Upper lobe of left lung (tissue), 4 donors: ENCODE results near the gene MAML2.

Source experiments
- EP300 ChIP-seq, 4 donors: sonication (generic); formaldehyde crosslinking; IDR thresholded peaks; one replicate each; pipeline ENCODE4 v1.5.1; 2017; ENCODE audit warnings: antibody characterized with exemption in 4 of 4, control low read depth in 2 of 4
- POLR2A ChIP-seq, 4 donors: fragments of 450-650 bp; IDR thresholded peaks; one replicate each; pipeline ENCODE4 v1.5.1; 2016 to 2017; ENCODE audit warnings: antibody characterized with exemption in 4 of 4, mild to moderate bottlenecking in 2 of 4
- POLR2AphosphoS5 ChIP-seq, 2 donors: sonication (generic); formaldehyde crosslinking; IDR thresholded peaks; one replicate each; pipeline ENCODE4 v1.5.1; 2017; ENCODE audit warnings: antibody characterized with exemption in 2 of 2
- TF ChIP-seq, protein P1 (sequence below), 6 experiments: fragments of 450-650 bp in 4 of 6; fragments of 200-600 bp in 2 of 6; sonication (generic) in 2 of 6; IDR thresholded peaks; one replicate each; pipeline ENCODE4 v1.5.1; 2016 to 2019; ENCODE audit warnings: antibody characterized with exemption in 6 of 6

DNA sequence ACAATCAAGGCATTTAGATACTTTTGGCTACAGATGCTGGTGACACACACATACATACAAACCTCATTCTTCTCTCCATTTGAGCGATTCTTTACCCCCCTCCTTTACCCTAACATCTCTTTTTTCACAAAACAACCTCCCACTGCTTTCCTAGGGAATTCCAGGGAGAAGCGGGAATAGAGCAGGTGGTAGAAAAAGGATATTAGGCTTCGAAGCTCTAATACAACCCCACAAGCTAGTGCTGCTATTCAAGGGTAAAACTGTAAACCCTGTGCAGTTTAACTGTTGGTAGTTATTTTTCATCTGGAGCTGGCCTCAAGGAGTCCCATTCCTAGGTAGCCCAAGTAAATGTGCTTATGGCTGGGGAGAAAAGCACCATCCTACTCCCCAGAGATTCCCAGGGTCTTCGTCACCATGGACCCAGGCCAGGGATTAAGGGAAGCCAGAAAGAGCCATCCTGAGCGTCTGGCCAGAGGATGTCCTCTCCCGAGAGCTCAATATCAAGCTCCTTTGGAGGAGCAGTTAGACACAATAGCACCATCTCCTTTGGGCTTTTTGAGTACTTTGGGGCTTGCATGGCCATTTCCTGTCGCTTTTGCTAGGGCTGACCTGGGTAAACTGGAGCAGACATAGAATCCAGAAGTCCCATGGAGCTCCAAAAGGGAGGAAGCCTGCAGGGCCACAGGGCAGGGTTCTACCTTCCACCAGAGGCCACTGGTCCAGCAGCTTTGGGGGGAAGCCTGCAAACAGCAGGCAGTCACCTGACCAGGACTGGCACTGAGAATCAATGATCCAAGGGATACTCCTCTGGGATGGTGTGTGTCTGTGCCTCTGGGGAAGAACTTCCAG lies 3.1 kb downstream of the MAML2 start:
- no peak for TF ChIP-seq POLR2A (IDR thresholded peaks at IDR 0.05)
- TF ChIP-seq, protein P1, sequence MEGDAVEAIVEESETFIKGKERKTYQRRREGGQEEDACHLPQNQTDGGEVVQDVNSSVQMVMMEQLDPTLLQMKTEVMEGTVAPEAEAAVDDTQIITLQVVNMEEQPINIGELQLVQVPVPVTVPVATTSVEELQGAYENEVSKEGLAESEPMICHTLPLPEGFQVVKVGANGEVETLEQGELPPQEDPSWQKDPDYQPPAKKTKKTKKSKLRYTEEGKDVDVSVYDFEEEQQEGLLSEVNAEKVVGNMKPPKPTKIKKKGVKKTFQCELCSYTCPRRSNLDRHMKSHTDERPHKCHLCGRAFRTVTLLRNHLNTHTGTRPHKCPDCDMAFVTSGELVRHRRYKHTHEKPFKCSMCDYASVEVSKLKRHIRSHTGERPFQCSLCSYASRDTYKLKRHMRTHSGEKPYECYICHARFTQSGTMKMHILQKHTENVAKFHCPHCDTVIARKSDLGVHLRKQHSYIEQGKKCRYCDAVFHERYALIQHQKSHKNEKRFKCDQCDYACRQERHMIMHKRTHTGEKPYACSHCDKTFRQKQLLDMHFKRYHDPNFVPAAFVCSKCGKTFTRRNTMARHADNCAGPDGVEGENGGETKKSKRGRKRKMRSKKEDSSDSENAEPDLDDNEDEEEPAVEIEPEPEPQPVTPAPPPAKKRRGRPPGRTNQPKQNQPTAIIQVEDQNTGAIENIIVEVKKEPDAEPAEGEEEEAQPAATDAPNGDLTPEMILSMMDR (IDR thresholded peaks at IDR 0.05) = no peak
- TF ChIP-seq EP300 (IDR thresholded peaks at IDR 0.05) = no peak
- no peak for TF ChIP-seq POLR2AphosphoS5 (IDR thresholded peaks at IDR 0.05)
